Neural cell (in vitro differentiated cells): ENCODE results near the gene ADIPOR2.

Source experiments
- EZH2 ChIP-seq: fragments of 200-600, 300-800 bp; shearing (Covaris generic), sonication (generic); IDR thresholded peaks from 2 replicates; pipeline ENCODE4 v1.6.1; 2014; ENCODE audit warnings: antibody characterized with exemption, low read length, borderline replicate concordance, mild to moderate bottlenecking; ENCODE audit not compliant: insufficient read depth, poor library complexity, severe bottlenecking
- POLR2AphosphoS5 ChIP-seq: IDR thresholded peaks from 2 replicates; pipeline ENCODE4 v1.6.1; 2012
- RAD21 ChIP-seq: fragments of 450-650 bp; conservative IDR thresholded peaks from 2 replicates; pipeline ENCODE4 v1.6.1; 2014; ENCODE audit warnings: antibody characterized with exemption, mild to moderate bottlenecking, moderate library complexity
- SMC3 ChIP-seq: fragments of 450-650 bp; conservative IDR thresholded peaks from 2 replicates; pipeline ENCODE4 v1.6.1; 2014; ENCODE audit warnings: antibody characterized with exemption, mild to moderate bottlenecking, moderate library complexity; ENCODE audit not compliant: poor library complexity
- TF ChIP-seq, protein P1 (sequence below): fragments of 450-650 bp; IDR thresholded peaks from 2 replicates; pipeline ENCODE4 v1.5.1; 2014; ENCODE audit warnings: antibody characterized with exemption, mild to moderate bottlenecking, moderate library complexity; ENCODE audit not compliant: poor library complexity, severe bottlenecking
- TF ChIP-seq, protein P2 (sequence below): IDR thresholded peaks from 2 replicates; pipeline ENCODE4 v1.6.1; 2012; ENCODE audit warnings: borderline replicate concordance

GRCh38 chr12:1820896-1821291 lies 130.0 kb downstream of the ADIPOR2 start:
- no peak for TF ChIP-seq SMC3
- TF ChIP-seq, protein P1, sequence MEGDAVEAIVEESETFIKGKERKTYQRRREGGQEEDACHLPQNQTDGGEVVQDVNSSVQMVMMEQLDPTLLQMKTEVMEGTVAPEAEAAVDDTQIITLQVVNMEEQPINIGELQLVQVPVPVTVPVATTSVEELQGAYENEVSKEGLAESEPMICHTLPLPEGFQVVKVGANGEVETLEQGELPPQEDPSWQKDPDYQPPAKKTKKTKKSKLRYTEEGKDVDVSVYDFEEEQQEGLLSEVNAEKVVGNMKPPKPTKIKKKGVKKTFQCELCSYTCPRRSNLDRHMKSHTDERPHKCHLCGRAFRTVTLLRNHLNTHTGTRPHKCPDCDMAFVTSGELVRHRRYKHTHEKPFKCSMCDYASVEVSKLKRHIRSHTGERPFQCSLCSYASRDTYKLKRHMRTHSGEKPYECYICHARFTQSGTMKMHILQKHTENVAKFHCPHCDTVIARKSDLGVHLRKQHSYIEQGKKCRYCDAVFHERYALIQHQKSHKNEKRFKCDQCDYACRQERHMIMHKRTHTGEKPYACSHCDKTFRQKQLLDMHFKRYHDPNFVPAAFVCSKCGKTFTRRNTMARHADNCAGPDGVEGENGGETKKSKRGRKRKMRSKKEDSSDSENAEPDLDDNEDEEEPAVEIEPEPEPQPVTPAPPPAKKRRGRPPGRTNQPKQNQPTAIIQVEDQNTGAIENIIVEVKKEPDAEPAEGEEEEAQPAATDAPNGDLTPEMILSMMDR = no peak
- TF ChIP-seq EZH2 = no peak
- no peak for TF ChIP-seq RAD21
- TF ChIP-seq POLR2AphosphoS5 = no peak
- TF ChIP-seq, protein P2, sequence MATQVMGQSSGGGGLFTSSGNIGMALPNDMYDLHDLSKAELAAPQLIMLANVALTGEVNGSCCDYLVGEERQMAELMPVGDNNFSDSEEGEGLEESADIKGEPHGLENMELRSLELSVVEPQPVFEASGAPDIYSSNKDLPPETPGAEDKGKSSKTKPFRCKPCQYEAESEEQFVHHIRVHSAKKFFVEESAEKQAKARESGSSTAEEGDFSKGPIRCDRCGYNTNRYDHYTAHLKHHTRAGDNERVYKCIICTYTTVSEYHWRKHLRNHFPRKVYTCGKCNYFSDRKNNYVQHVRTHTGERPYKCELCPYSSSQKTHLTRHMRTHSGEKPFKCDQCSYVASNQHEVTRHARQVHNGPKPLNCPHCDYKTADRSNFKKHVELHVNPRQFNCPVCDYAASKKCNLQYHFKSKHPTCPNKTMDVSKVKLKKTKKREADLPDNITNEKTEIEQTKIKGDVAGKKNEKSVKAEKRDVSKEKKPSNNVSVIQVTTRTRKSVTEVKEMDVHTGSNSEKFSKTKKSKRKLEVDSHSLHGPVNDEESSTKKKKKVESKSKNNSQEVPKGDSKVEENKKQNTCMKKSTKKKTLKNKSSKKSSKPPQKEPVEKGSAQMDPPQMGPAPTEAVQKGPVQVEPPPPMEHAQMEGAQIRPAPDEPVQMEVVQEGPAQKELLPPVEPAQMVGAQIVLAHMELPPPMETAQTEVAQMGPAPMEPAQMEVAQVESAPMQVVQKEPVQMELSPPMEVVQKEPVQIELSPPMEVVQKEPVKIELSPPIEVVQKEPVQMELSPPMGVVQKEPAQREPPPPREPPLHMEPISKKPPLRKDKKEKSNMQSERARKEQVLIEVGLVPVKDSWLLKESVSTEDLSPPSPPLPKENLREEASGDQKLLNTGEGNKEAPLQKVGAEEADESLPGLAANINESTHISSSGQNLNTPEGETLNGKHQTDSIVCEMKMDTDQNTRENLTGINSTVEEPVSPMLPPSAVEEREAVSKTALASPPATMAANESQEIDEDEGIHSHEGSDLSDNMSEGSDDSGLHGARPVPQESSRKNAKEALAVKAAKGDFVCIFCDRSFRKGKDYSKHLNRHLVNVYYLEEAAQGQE = no peak
